ENCODE data around the gene NMNAT2.
"Not testable (repeated sequence)": the region's sequence is repeated elsewhere in the genome, so short reads cannot be mapped to it uniquely, and the experiment has no call there.

The NMNAT2 gene

GRCh38 chr1:183240853-183241252, 177.3 kb downstream of the NMNAT2 start:
- not testable (repeated sequence) for DNase-seq (ENCODE audit: low read depth in 2 of 2, low spot score in 1 of 2)

GRCh38 chr1:183240526-183240825, 177.7 kb downstream of the NMNAT2 start:
- DNase-seq (ENCODE audit: low read depth in 2 of 2, low spot score in 1 of 2), result no peak

- no peak for DNase-seq (ENCODE audit: low read depth in 2 of 2, low spot score in 1 of 2)
Observed at GRCh38 chr1:183239793-183240525, 178.2 kb downstream of the NMNAT2 start.

GRCh38 chr1:183239220-183239742, 178.9 kb downstream of the NMNAT2 start:
- DNase-seq (ENCODE audit: low read depth in 2 of 2, low spot score in 1 of 2), result no peak

GRCh38 chr1:183238071-183238470, 180.1 kb downstream of the NMNAT2 start:
- DNase-seq (ENCODE audit: low read depth in 2 of 2, low spot score in 1 of 2), result no peak

GRCh38 chr1:183237046-183237445, 181.1 kb downstream of the NMNAT2 start:
- no peak for DNase-seq (ENCODE audit: low read depth in 2 of 2, low spot score in 1 of 2)

GRCh38 chr1:183236158-183236725, 181.9 kb downstream of the NMNAT2 start:
- DNase-seq (ENCODE audit: low read depth in 2 of 2, low spot score in 1 of 2), result no peak

- DNase-seq (ENCODE audit: low read depth in 2 of 2, low spot score in 1 of 2), result no peak
Observed at GRCh38 chr1:183235503-183235902, 182.7 kb downstream of the NMNAT2 start.

- DNase-seq (ENCODE audit: low read depth in 2 of 2, low spot score in 1 of 2), result no peak
Observed at GRCh38 chr1:183234660-183235476, 183.3 kb downstream of the NMNAT2 start.

GRCh38 chr1:183233113-183233512, 185.1 kb downstream of the NMNAT2 start:
- no peak for DNase-seq (ENCODE audit: low read depth in 2 of 2, low spot score in 1 of 2)

GRCh38 chr1:183231545-183231944, 186.6 kb downstream of the NMNAT2 start:
- DNase-seq (ENCODE audit: low read depth in 2 of 2, low spot score in 1 of 2), result no peak

- no peak for DNase-seq (ENCODE audit: low read depth in 2 of 2, low spot score in 1 of 2)
Observed at GRCh38 chr1:183230413-183230812, 187.8 kb downstream of the NMNAT2 start.

GRCh38 chr1:183228347-183229220, 189.6 kb downstream of the NMNAT2 start:
- DNase-seq (ENCODE audit: low read depth in 2 of 2, low spot score in 1 of 2), result no peak

GRCh38 chr1:183227422-183228346, 190.5 kb downstream of the NMNAT2 start:
- DNase-seq (ENCODE audit: low read depth in 2 of 2, low spot score in 1 of 2), result no peak

- no peak for DNase-seq (ENCODE audit: low read depth in 2 of 2, low spot score in 1 of 2)
Observed at GRCh38 chr1:183226963-183227362, 191.2 kb downstream of the NMNAT2 start.

GRCh38 chr1:183226361-183226760, 191.8 kb downstream of the NMNAT2 start:
- DNase-seq (ENCODE audit: low read depth in 2 of 2, low spot score in 1 of 2), result no peak

GRCh38 chr1:183223467-183223866, 194.7 kb downstream of the NMNAT2 start:
- no peak for DNase-seq (ENCODE audit: low read depth in 2 of 2, low spot score in 1 of 2)

GRCh38 chr1:183222909-183223308, 195.3 kb downstream of the NMNAT2 start:
- no peak for DNase-seq (ENCODE audit: low read depth in 2 of 2, low spot score in 1 of 2)

GRCh38 chr1:183219616-183220009, 198.6 kb downstream of the NMNAT2 start:
- no peak for DNase-seq (ENCODE audit: low read depth in 2 of 2, low spot score in 1 of 2)
